Suprapubic skin (tissue), 4 donors: ENCODE data around the gene TPCN1.

Source experiments
- POLR2A ChIP-seq, 2 donors: fragments of 450-650 bp; IDR thresholded peaks; one replicate each; pipeline ENCODE4 v1.6.1; 2017; ENCODE audit warnings: antibody characterized with exemption in 2 of 2, mild to moderate bottlenecking in 2 of 2, moderate library complexity in 2 of 2
- POLR2AphosphoS5 ChIP-seq, 3 donors: sonication (generic); formaldehyde crosslinking; IDR thresholded peaks; one replicate each; pipeline ENCODE4 v1.6.1; 2017; ENCODE audit warnings: antibody characterized with exemption in 3 of 3

GRCh38 chr12:113249546-113249945, 28.3 kb downstream of the TPCN1 start:
- TF ChIP-seq POLR2AphosphoS5 (IDR thresholded peaks at IDR 0.05) (no peak), POLR2A (IDR thresholded peaks at IDR 0.05) (no peak)
